IMR-90 (cell line): Measurements from ENCODE around the gene CEP104. TPM values are rescaled to one million over a fixed set of nuclear protein-coding genes. Genes with fewer than 3 reads are reported as not detected.

Source experiments
- ATAC-seq: fragments of 200-7000 bp; cut with Tn5 transposase; 2 replicates; pipeline ENCODE4 v1.9.1; 2020; ENCODE audit warnings: low read depth, mild to moderate bottlenecking, moderate library complexity
- BruUV-seq: library from RNA; stranded (reverse); fragments of 400-500 nt; replicated peaks from 2 replicates; lab custom pipeline; 2021; lab: Mats Ljungman, UMichigan
- CTCF ChIA-PET: fragments of 300-600 bp; formaldehyde crosslinking; extraction: SDS; loops from one replicate; lab custom pipeline; 2021; ENCODE audit warnings: antibody characterized with exemption; lab: Yijun Ruan, JAX
- POLR2A ChIA-PET: fragments of 300-600 bp; sonication (Branson Sonifier 250); formaldehyde crosslinking; loops from one replicate; lab custom pipeline; 2022; ENCODE audit warnings: antibody characterized with exemption; ENCODE audit not compliant: unreplicated experiment; lab: Charles Lee
- DNase-seq: peaks from one replicate; pipeline ENCODE4 v3.0.0; 2013
- H2AFZ ChIP-seq: replicated peaks from 2 replicates; pipeline ENCODE3; 2013; ENCODE audit warnings: low read length, mild to moderate bottlenecking; ENCODE audit not compliant: poor library complexity
- H2AK5ac ChIP-seq: 2 replicates; pipeline ENCODE4 v1.6.1; 2013; ENCODE audit warnings: low read depth, low read length, inconsistent platforms
- H2AK9ac ChIP-seq: replicated peaks from 2 replicates; pipeline ENCODE3; 2013; ENCODE audit warnings: mild to moderate bottlenecking, low read depth, low read length, moderate library complexity; ENCODE audit not compliant: poor library complexity
- H2BK120ac ChIP-seq: 2 replicates; pipeline ENCODE4 v1.6.1; 2013; ENCODE audit warnings: low read depth, low read length, inconsistent platforms
- H2BK15ac ChIP-seq: 3 replicates; pipeline ENCODE4 v1.6.1; 2013; ENCODE audit warnings: low read depth, low read length, inconsistent platforms
- H2BK20ac ChIP-seq: 2 replicates; pipeline ENCODE4 v1.6.1; 2013; ENCODE audit warnings: low read depth, mild to moderate bottlenecking, inconsistent platforms, low read length, moderate library complexity
- H2BK5ac ChIP-seq: 2 replicates; pipeline ENCODE4 v1.6.1; 2013; ENCODE audit warnings: mild to moderate bottlenecking, low read depth, low read length, inconsistent platforms; ENCODE audit not compliant: poor library complexity, severe bottlenecking
- H3K14ac ChIP-seq: replicated peaks from 2 replicates; pipeline ENCODE4 v1.6.1; 2013; ENCODE audit warnings: low read depth, low read length, inconsistent platforms
- H3K18ac ChIP-seq: 2 replicates; pipeline ENCODE4 v1.6.1; 2013; ENCODE audit warnings: low read depth, low read length, control low read depth
- H3K23ac ChIP-seq: 2 replicates; pipeline ENCODE4 v1.6.1; 2013; ENCODE audit warnings: low read depth, low read length, inconsistent platforms
- H3K27ac ChIP-seq: 2 replicates; pipeline ENCODE4 v1.5.1; 2013; ENCODE audit warnings: mild to moderate bottlenecking, control low read depth, low read length; ENCODE audit not compliant: insufficient read depth
- H3K27me3 ChIP-seq: 2 replicates; pipeline ENCODE4 v1.6.1; 2013; ENCODE audit warnings: low read length; ENCODE audit not compliant: control insufficient read depth, insufficient read depth
- H3K36me3 ChIP-seq: 2 replicates; pipeline ENCODE4 v1.6.1; 2013; ENCODE audit warnings: low read length, mixed read lengths; ENCODE audit not compliant: control insufficient read depth, insufficient read depth
- H3K4ac ChIP-seq: 2 replicates; pipeline ENCODE4 v1.6.1; 2013; ENCODE audit warnings: low read depth, low read length, inconsistent platforms
- H3K4me1 ChIP-seq: 2 replicates; pipeline ENCODE4 v1.6.1; 2013; ENCODE audit warnings: low read length, mixed read lengths; ENCODE audit not compliant: control insufficient read depth, insufficient read depth
- H3K4me2 ChIP-seq: 2 replicates; pipeline ENCODE4 v1.6.1; 2013; ENCODE audit warnings: low read depth, mild to moderate bottlenecking, control low read depth, low read length, moderate library complexity
- H3K4me3 ChIP-seq: 2 replicates; pipeline ENCODE4 v1.5.1; 2013; ENCODE audit warnings: low read depth, mild to moderate bottlenecking, control low read depth, low read length, moderate library complexity; ENCODE audit not compliant: insufficient read depth
- H3K56ac ChIP-seq: 2 replicates; pipeline ENCODE4 v1.6.1; 2013; ENCODE audit warnings: low read length, inconsistent platforms; ENCODE audit not compliant: insufficient read depth; ENCODE audit errors: extremely low read depth
- H3K79me1 ChIP-seq, 2 experiments: 2 replicates each; pipeline ENCODE4 v1.6.1; 2013; ENCODE audit warnings: low read length in 2 of 2, inconsistent platforms in 1 of 2, low read depth in 1 of 2
- H3K9ac ChIP-seq: 2 replicates; pipeline ENCODE4 v1.6.1; 2013; ENCODE audit warnings: low read depth, low read length, control low read depth
- H3K9me1 ChIP-seq: 2 replicates; pipeline ENCODE4 v1.6.1; 2013; ENCODE audit warnings: low read length, inconsistent platforms; ENCODE audit not compliant: insufficient read depth
- H3K9me3 ChIP-seq: 2 replicates; pipeline ENCODE4 v1.6.1; 2013; ENCODE audit warnings: low read length; ENCODE audit not compliant: control insufficient read depth, insufficient read depth
- H4K20me1 ChIP-seq: 2 replicates; pipeline ENCODE4 v1.6.1; 2013; ENCODE audit warnings: low read length, inconsistent platforms; ENCODE audit not compliant: insufficient read depth
- H4K5ac ChIP-seq: 2 replicates; pipeline ENCODE4 v1.6.1; 2013; ENCODE audit warnings: mild to moderate bottlenecking, low read depth, low read length, control low read depth
- H4K8ac ChIP-seq, 2 experiments: 2 replicates each; pipeline ENCODE4 v1.6.1; 2013; ENCODE audit warnings: low read depth in 2 of 2, low read length in 2 of 2, control low read depth in 1 of 2, inconsistent platforms in 1 of 2
- H4K91ac ChIP-seq: 2 replicates; pipeline ENCODE4 v1.6.1; 2013; ENCODE audit warnings: low read depth, low read length, inconsistent platforms; ENCODE audit not compliant: insufficient read depth
- BHLHE40 ChIP-seq: fragments of 150-350 bp; IDR thresholded peaks from 2 replicates; pipeline ENCODE4 v1.6.1; 2016; ENCODE audit warnings: mild to moderate bottlenecking, low read depth, low read length
- CEBPB ChIP-seq: IDR thresholded peaks from 2 replicates; pipeline ENCODE4 v1.6.1; 2012; ENCODE audit warnings: low read depth, low read length, improper control_type of control experiment
- CHD1 ChIP-seq: IDR thresholded peaks from 2 replicates; pipeline ENCODE4 v1.6.1; 2012; ENCODE audit warnings: low read depth, low read length, improper control_type of control experiment
- MAFK ChIP-seq: IDR thresholded peaks from 2 replicates; pipeline ENCODE4 v1.6.1; 2012; ENCODE audit warnings: low read depth, low read length, improper control_type of control experiment
- MXI1 ChIP-seq: IDR thresholded peaks from 2 replicates; pipeline ENCODE4 v1.6.1; 2012; ENCODE audit warnings: low read depth, mild to moderate bottlenecking, low read length, moderate library complexity, borderline replicate concordance
- NFE2L2 ChIP-seq: fragments of 150-350 bp; IDR thresholded peaks from 2 replicates; pipeline ENCODE4 v1.6.1; 2016; ENCODE audit warnings: low read depth, mild to moderate bottlenecking, low read length
- RAD21 ChIP-seq: IDR thresholded peaks from 2 replicates; pipeline ENCODE4 v1.6.1; 2012; ENCODE audit warnings: low read length, improper control_type of control experiment
- RCOR1 ChIP-seq: IDR thresholded peaks from 2 replicates; pipeline ENCODE4 v1.6.1; 2012; ENCODE audit warnings: mild to moderate bottlenecking, low read length, improper control_type of control experiment; ENCODE audit not compliant: insufficient replicate concordance
- RFX5 ChIP-seq: IDR thresholded peaks from 2 replicates; pipeline ENCODE4 v1.8.0; 2012; ENCODE audit warnings: low read depth, mild to moderate bottlenecking, low read length, moderate library complexity
- SMC3 ChIP-seq: fragments of 150-350 bp; IDR thresholded peaks from 2 replicates; pipeline ENCODE4 v1.6.1; 2016; ENCODE audit warnings: low read depth, mild to moderate bottlenecking, antibody characterized with exemption, low read length, moderate library complexity
- USF2 ChIP-seq: fragments of 150-350 bp; IDR thresholded peaks from 2 replicates; pipeline ENCODE4 v1.6.1; 2017; ENCODE audit warnings: mild to moderate bottlenecking, antibody characterized with exemption, low read length, low read depth
- WGBS, 2 experiments: methylation state at CpG; one replicate each; pipeline versions ENCODE4 v1.1.5 to v1.1.7; 2013; ENCODE audit warnings: missing lambda C conversion rate in 2 of 2; ENCODE audit not compliant: insufficient read length in 1 of 2; ENCODE audit errors: extremely low coverage in 2 of 2; 5-methylcytosine and 5-hydroxymethylcytosine counted together
- dilution Hi-C: fragments of 300-500 bp; cut with HindIII; formaldehyde crosslinking; loops from one replicate; pipeline ENCODE4 v1.14.3; 2018; ENCODE audit warnings: low sequenced_read_pairs; ENCODE audit not compliant: unreplicated experiment
- in situ Hi-C: fragments of 300-500 bp; cut with MboI; formaldehyde crosslinking; loops from 3 replicates; pipeline ENCODE4 v1.14.3; 2019; ENCODE audit warnings: low sequenced_read_pairs, inconsistent platforms, mixed read lengths
- intact Hi-C: fragments of 100-400 bp; cut with micrococcal nuclease; formaldehyde crosslinking; loops from 2 replicates; pipeline ENCODE4 v1.10.0; 2022
- polyA plus RNA-seq, 3 experiments: library from polyadenylated mRNA; depleted of rRNA; stranded (reverse); fragments of >200 nt; gene quantifications; 2 replicates each; pipeline ENCODE4 v1.2.3, GENCODE V29; 2012; ENCODE audit warnings: low replicate concordance in 1 of 3
- total RNA-seq: library from RNA; depleted of rRNA; stranded (reverse); fragments of >200 nt; gene quantifications from 2 replicates; pipeline ENCODE4 v1.2.3, GENCODE V29; 2012

CEP104 gene
- total and polyA plus RNA-seq, 2 of the 4 experiments (the other 2 are of a cell fraction) = 14.3 to 17.5 TPM

GRCh38 chr1:3779265-3779911 is 77.6 kb downstream of the CEP104 start:
- Histone ChIP-seq H3K9ac (no peak overlapping the region), H2BK5ac (no peak overlapping the region), H3K27ac (no peak overlapping the region), H3K9me3 (no peaks in the 10 kb centered on the region), H2AFZ (no peak overlapping the region), H3K36me3 (peaks cover 43% of the 10 kb centered on the region), H4K5ac (no peak overlapping the region), H2BK15ac (no peak overlapping the region), H2BK20ac (no peak overlapping the region), H3K79me1 (no peaks in the 10 kb centered on the region; a peak in 1 of 4 replicates), H2AK9ac (no peak overlapping the region), H3K14ac (no peak overlapping the region), H3K27me3 (no peaks in the 10 kb centered on the region), H3K18ac (no peak overlapping the region), H3K23ac (no peak overlapping the region), H4K20me1 (no peaks in the 10 kb centered on the region), H3K4me1 (peaks cover 14% of the 10 kb centered on the region), H3K4ac (no peak overlapping the region), H4K91ac (no peak overlapping the region), H2BK120ac (no peak overlapping the region), H2AK5ac (no peak overlapping the region), H4K8ac (no peak overlapping the region), H3K4me2 (no peak overlapping the region), H3K4me3 (no peak overlapping the region), H3K56ac (no peak overlapping the region), H3K9me1 (peaks cover 4% of the 10 kb centered on the region; the same call in 1 of the 2 replicates)
- no peak for ATAC-seq
- no TSS peak for BruUV-seq
- DNase-seq = no peak
- ChIA-PET POLR2A (no interaction called here), CTCF (no interaction called here)
- WGBS, 2 experiments = 94% methylated on average over 13 of the region's 23 CpGs; no CpG with 5 or more reads in 1 of the 2 experiments
- no peak for TF ChIP-seq USF2
- TF ChIP-seq BHLHE40 = no peak
- no peak for TF ChIP-seq RAD21
- TF ChIP-seq RFX5 = no peak
- TF ChIP-seq MAFK = no peak
- no peak for TF ChIP-seq RCOR1
- TF ChIP-seq SMC3 = no peak
- no peak for TF ChIP-seq MXI1
- no peak for TF ChIP-seq CEBPB
- TF ChIP-seq NFE2L2 = no peak
- TF ChIP-seq CHD1 = no peak
- in situ Hi-C loops (no loop called here), dilution Hi-C loops (no loop called here), intact Hi-C loops (no loop called here)
